HG03280 (cell line): Measurements from ENCODE around the gene IL23R.
"Not testable (repeated sequence)": the region's sequence is repeated elsewhere in the genome, so short reads cannot be mapped to it uniquely, and the experiment has no call there.

ENCODE experiments used
- ATAC-seq: cut with Tn5 transposase; IDR thresholded peaks from one replicate; pipeline ENCODE4 v1.9.1; 2021; ENCODE audit warnings: mild to moderate bottlenecking, moderate library complexity; ENCODE audit not compliant: unreplicated experiment

IL23R gene, protein sequence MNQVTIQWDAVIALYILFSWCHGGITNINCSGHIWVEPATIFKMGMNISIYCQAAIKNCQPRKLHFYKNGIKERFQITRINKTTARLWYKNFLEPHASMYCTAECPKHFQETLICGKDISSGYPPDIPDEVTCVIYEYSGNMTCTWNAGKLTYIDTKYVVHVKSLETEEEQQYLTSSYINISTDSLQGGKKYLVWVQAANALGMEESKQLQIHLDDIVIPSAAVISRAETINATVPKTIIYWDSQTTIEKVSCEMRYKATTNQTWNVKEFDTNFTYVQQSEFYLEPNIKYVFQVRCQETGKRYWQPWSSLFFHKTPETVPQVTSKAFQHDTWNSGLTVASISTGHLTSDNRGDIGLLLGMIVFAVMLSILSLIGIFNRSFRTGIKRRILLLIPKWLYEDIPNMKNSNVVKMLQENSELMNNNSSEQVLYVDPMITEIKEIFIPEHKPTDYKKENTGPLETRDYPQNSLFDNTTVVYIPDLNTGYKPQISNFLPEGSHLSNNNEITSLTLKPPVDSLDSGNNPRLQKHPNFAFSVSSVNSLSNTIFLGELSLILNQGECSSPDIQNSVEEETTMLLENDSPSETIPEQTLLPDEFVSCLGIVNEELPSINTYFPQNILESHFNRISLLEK

DNA sequence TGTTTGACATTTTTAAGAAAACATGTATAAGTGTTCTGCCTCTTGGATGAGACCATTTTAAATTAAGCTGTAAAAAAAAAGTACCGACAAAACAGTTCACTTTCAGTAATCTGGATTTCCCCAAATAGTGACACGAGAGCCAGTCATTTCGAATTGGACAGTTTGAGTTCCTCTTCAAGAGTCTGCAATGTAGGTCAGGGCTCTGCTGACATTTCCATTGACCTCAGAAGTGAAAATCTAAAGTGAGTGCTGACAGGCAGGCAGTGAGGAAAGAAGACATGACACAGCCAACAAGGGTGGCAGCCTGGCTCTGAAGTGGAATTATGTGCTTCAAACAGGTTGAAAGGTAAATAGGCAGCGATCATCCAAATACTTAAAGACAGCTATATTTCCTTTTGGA is at the start of gene IL23R:
IL23R (plus strand) TSS at position 259 of the 400 bp plus-strand sequence. CDS start 1,667 bp downstream, outside the sequence.
- ATAC-seq, result peak; percentile 74

DNA sequence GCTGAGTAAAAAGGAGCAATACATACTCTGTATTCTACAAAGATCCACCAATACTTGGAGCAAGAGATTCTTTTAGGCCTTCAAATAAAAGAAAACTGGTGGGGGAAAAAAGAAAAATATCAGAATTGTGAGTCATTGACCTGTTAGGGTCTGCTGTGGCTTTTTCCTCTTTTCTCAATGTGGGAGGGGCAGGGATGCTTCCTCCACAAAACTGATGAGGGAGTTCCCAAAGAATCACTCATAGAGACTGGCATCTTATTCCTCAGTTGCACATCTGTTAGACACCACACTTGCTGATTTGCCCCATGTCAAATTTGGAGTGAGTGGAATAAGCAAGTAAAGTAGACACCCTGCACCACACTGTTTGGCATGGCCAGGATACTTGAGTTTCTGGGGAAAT is 48.1 kb upstream of the IL23R start:
- ATAC-seq, result no peak

DNA sequence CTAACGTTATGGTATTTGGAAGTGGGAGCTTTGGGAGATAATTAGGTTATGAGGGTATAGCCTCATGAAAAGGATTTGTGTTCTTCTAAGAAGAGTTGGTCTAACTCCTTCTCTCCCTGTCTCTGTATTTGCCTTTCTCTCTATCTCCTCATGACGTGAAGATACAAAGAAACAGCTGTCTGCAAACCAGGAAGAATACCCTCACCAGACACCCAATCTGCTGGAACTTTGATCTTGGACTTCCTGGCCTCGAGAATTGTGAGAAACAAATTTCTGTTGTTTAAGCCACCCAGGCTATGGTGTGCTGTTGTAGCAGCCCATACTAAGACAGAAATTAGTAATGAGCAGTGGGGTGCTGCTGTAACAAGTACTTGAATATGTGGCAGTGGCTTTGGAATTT is 47.6 kb upstream of the IL23R start:
- ATAC-seq, result no peak

DNA sequence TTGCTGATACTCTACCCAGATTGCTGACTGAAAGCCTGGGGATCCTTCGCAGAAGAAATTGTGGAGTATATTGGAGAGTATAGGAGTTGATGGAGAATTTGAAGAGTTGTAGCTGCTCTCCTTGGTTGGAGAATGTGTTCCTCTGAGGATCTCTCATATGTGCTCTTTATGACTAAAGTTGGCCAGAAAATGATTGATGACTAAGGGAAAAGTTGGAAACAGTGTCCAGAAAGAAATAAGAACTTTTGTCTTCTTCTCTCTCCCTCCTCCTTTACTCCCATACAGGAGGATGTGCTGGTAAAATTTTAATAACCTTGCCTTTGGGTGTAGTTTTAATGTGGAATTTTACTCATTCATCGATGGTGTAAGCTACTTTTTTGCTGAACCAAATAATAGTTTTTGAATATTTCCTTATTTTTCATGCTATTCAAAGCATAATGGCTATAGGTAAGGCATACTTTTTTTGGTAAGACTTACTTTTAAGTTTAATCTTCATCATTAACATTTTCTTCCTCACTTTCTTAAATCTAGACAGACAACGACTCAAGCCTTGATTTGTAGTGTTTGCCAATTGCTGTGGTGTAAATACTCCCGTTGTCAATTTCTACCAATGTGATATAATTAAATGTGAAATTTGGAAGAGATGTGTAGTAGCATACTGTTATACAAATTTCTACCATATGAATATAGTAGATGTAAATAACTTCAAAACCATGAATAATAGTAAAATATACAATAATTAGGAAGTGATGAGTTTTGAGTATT is 45.2 kb upstream of the IL23R start:
- ATAC-seq, result no peak

DNA sequence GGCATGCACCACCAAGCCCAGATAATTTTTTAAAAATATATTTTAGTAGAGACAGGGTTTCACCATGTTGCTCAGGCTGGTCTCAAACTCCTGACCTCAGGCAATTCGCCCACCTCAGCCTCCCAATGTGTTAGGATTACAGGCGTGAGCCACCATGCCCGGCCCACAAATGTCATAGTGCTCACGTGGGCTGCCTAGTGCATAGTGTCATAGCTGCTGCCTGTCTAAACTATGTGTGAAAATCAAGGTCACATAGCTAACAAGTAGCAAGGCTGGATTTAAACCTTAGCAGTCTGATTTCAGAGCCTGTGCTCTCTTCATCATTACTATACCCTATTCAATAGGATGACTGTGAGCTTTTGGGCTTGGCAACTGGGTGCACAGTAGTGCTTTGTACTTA is 41.8 kb upstream of the IL23R start:
- ATAC-seq, result no peak

DNA sequence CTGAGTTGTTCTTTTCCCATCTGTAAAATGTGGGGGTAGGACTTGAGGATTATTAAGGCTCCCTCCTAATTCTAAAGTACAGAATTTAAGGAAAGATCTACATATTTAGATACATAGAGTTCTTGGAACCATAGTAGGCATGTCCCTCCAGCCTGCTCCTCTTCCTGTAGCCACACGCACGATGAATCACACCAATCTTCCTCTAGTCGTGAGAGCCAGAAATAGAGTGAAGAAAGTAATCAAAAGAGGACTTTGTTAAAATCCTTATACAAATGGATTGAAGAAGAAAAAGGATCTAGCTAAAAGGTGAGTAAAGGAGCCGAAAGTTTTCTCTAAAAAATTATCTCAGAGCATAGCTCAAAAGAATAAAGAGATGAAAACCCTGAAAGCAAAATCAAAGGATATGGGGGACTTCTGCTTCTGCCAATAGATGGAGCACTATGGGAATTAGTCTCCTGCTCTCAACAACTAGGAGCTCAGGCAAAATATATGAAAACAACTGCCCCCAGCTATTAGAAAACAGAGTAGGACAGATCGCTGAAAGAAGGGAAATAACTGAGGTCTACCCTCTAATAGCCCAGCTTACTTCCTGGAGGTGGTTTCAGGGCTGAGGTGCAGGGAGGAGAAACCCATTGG is 40.0 kb upstream of the IL23R start:
- no peak for ATAC-seq

DNA sequence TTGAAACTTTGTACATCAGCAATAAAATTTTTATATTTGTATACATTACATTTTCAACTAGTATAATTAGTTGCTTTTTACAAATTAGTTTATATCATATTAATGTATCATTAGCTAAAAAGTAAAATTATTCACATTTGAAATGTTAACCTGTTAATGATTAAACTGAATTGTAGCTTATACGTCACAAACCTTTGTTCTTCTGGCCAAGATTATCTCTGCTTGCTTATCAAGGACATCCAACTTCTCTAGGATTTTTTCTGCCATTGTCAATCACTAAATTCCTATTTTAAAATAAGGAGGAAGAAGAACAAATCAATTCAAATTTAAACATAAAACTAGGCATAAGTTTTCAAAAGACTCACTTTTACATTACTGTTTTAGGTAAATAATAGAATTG is 39.3 kb upstream of the IL23R start:
- ATAC-seq, result no peak

DNA sequence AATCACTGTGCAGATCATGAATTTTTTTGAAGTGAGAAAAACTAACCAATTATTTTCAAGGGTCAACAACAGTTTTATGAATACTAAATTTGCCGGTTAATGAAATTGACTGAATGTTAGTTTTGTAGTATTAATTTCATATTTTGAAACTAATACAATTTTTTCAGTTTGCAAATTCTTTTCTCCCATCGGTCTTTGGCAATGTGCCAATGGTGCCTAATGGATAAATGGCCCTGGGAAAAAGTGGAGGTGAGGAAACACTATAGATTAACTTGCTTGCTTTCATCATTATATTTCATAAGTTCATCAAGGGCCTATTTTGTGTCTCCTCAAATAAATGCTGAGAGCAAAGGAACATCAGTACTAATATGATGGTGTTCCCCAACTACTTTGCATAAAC is 35.6 kb upstream of the IL23R start:
- ATAC-seq, result no peak

DNA sequence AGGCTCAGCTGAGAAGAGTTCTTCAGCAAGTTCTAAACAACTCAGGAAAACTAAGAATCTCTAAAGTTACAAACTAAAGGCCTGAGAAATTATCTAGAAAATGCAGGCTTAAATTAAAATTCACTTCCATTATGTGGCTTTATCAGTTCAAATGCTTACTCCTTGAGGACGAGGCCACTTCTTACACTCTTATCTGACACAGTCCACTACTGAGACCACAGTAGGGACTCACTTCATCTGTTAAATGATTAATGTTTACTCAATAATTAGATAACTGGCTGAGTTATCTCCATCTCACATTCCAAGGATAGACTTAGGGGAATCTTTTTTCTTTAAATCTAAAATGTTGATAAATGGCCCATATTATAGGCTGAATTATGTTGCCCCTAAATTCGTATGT is 33.1 kb upstream of the IL23R start:
- no peak for ATAC-seq

DNA sequence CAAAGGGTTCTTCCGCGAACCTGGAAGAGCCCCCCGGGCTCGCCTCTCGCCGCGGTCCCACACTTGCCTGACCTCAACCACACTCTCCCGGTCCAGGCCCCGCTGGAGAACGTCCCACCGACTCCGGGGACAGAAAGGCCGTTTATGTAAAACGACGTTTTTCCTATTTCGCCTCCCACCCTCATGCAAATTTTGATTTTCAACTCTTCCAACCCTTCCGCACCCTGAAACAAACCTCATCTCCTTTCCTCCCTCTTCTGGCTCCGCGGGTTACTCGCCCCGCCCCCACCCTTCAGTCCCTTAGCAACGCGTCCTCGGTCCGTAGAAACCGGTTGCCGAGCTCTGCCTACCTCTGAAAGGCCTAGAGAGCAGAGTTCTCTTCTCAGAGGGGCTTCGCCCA is 31.6 kb upstream of the IL23R start, which contains the start of gene C1orf141:
C1orf141 (minus strand) TSS at position 276 of the 400 bp plus-strand sequence. CDS start 7,730 bp downstream, outside the sequence.
- no peak for ATAC-seq

DNA sequence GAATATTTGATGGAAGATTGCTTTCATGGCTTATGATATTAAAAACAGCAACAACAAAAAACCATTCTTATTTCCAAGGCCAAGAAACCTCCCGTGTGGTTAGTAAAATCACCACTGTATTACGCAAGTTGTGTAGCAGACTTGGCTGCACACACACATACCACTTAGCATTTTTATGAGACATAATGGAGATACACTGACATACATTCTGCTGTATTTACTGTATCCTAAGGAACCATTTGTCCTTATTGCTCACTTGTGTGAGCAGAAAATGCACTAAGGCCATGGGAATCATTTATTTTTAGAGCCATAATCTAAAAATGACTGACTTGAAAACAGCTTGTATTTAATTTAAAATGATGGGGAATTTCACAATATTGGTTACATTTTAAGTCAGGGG is 30.9 kb upstream of the IL23R start:
- ATAC-seq, result no peak

DNA sequence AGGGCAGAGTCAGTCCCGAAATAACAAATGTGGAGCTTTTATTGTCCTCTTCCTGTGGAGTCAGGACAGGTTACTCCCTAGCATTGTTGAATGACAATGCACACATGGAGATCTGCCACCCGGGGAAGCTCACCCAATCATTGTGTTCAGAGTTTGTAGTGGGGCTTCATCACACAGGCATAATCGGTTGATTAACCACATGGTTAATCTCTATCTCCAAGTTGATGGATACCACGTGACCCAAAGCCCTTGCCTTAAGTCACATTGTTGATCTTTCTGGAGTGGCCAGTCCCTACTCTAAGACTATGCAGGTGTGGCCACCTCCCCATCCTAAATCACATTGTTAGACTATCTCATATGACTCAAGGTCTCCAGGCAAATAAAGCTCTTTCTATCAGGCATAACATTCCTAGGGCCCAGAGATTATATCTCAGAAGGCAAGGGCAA is 28.9 kb upstream of the IL23R start:
- no peak for ATAC-seq

DNA sequence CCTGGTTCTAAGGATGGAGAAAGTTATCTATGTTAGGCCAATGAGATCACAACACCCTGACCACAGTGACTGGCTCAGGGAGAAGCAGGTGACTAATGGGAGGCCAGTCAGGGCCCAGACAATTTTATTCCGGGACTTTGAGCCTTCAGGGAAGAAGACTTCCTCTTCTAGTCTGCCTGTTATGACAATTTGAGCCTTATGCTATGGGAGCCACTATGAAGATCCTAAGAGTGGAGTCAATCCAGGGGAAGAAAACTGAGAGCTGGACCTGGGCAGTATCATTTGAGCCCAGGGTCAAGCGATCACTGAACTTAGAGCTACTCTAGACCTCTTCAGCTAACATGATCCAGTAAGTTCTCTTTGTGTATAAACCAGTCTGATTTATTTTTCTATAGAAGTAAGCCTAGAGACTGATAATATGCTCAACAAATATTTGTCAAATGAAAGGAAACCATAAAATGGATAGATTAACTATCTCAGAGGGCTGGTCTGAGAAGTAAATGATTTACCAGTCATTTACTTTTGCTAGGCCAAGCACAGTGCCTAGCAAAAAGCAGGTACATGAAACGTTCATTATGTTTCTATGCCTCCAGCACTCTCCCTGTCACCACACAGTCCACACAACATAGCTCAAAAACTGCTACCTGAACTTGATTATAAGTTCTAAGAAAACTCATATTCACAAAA is 27.3 kb upstream of the IL23R start:
- ATAC-seq, result no peak

DNA sequence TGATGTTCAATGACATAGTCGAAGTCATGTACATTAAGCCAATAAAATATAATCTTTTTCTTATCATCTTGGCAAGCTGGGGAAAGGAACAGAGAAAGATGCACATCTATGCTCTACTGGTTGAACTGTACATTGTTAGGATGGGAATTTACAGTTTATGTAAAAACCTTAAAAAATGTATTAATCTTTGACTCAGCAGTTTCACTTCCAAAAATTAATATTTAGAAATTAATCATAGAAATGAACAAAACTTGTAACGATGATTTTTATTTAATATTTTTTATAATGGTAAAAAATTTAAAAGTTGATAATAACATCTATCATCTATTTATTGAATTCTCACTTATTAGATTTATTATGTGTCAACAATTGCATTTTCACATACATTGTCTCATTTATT is 25.8 kb upstream of the IL23R start:
- no peak for ATAC-seq

DNA sequence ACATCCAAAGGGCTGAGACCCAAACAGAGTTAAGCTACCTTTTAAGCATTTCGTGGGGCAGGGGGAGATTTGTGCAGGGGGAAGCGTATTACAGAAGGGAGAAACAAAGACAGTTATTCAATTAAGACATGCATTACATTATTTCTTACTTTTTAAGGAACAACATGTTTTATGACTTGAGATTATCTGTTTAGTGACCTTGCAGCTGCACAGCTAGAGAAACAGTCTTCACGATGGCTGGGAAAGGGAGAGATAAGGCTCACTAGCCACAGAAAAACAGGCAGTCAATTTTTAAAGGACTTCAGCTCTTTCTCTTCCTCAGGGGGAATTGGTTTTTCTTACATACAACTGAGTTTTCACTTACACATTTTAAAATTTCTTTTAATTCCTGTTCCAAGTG is 24.4 kb upstream of the IL23R start:
- ATAC-seq, result not testable (repeated sequence)

DNA sequence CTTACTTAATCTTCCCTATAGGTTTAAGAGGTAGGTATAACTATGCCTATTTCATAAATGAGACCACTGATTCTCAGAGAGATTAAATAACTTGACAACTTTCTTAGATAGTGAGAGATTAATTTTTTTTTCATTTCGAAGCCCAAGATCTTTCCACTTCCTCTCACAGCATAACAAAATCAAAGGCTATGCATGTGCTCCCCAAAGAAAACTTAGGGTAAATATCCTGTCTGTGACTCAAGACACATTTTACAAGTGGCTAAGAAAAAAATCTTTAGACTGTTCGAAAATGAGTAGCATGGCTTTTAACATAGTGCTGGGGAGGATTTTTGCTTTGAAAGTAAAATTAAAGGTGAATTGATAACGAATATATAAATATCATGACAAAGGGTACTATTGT is 23.3 kb upstream of the IL23R start:
- no peak for ATAC-seq

DNA sequence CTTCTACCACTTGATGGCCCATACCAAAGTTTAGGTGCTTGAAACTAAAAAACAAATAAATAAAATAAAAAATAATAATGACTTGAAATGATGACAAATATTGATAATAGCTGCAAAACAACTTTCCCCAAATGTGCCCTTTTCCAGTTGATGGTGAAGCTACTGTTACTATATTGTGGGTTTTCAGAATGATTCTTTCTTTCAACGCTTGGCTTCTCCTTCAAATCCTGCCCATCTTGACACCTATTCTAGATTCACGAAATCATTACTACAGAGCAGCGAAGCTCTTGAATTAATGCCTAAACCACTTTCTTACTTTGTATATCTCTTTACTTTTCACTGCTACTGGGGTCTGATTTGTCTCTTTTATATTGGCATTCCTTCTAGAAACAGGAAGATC is 22.3 kb upstream of the IL23R start:
- ATAC-seq, result no peak

DNA sequence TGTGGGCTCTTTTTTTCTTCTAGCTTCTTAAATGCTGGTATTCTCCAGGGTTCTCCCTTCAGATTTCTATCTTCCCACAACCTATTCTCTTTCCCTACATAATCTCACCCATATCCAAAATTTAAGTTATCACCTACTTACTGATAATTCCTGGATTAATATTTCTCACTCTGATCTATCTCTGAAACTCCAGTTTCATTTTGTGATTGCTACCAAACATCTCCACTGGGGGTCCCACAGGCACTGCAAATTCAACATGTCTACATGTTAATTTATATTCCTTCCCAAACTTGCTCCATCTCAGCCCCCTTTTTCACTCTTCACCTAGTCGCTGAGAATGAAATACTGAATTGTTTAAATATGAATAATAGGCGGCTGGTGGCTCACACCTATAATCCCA is 21.6 kb upstream of the IL23R start:
- ATAC-seq, result no peak

DNA sequence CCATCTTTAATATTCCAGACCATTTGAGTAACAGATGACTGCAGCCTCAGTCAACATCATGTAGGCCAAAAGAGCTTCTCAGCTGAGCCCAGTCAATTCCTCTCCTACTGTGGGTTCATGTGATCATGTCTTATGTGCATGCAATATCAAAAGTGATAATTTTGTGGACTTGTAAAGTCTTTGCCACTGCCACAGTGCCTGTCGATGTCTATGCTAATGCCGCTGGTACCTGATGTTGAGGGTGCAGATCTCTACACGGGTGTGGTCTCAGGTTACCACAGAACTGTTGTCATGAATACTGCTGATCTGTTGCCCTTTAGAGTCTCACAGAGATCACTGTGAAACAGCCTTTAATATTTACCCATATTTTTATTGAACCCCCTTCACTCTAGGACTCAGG is 20.2 kb upstream of the IL23R start:
- no peak for ATAC-seq

DNA sequence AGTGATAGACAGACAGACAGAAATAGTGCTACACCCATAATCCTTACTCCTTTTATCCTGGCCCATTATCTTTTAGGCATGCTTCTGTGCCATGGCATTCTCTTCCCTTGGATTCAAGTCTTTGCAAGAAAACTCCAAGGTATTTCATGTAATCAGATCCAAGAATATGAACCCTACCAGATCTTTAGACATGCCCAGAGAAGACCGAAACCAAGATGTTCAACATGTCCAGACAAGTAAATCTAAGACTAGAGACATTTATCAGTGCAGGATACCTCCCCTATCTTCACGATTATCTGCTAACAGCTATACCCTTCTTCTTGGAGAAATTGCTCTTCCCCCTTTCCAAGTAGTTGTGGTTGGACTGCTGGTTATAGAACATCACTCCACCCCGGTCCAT is 19.7 kb upstream of the IL23R start:
- no peak for ATAC-seq

DNA sequence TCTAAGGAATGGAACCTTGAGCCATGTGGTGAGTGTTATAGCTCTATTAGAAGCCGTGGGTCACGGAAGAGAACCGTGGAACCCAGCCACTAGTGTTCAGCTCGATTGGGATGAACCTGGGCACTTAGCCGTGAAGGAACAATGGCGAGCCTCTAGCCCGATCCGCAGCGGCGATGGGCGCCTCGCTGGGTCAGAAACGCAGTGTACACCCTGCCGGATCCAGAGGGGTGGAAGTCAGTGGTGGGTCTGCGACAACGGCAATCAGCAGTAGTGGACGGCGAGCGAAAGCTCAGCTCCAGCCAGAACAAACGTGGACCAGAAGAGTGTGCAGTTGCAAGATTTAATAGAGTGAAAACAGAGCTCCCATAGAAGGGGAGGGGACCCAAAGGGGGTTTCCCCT is 18.3 kb upstream of the IL23R start:
- ATAC-seq, result not testable (repeated sequence)
